Sciatic nerve (tissue), 2 donors: ENCODE data around the gene MPPED2. TPM values are rescaled to one million over a fixed set of nuclear protein-coding genes. Genes with fewer than 3 reads are reported as not detected.

Experiments used
- ATAC-seq: fragments of 200-7000 bp; cut with Tn5 transposase; one replicate; pipeline ENCODE4 v1.9.1; 2020; ENCODE audit warnings: mild to moderate bottlenecking, moderate library complexity
- DNase-seq: peaks from one replicate; pipeline ENCODE4 v3.0.0-alpha.2; 2020; ENCODE audit warnings: low spot score
- intact Hi-C: fragments of 100-400 bp; cut with DNase I; formaldehyde crosslinking; loops from one replicate; pipeline ENCODE4 v1.14.2; 2022
- total RNA-seq: library from RNA; stranded (reverse); fragmentation: NEBNext Ultra II Directional; extraction: Animal tissue kit (Norgen Biotek cat#: 25700); gene quantifications from one replicate; pipeline ENCODE4 v1.2.1, GENCODE V29; 2021
- donor health status: DM: no; HTN: no; CAD: no.
- donor health status: DM: no; HTN: no; CAD: no.

Gene MPPED2
- total RNA-seq, 1 donor from 2014 or later = 8.0 TPM

GRCh38 chr11:30545507-30545906, 40.6 kb downstream of the MPPED2 start:
- DNase-seq (no peak), ATAC-seq (peak; percentile 70)
- intact Hi-C loops = no loop called here

DNA sequence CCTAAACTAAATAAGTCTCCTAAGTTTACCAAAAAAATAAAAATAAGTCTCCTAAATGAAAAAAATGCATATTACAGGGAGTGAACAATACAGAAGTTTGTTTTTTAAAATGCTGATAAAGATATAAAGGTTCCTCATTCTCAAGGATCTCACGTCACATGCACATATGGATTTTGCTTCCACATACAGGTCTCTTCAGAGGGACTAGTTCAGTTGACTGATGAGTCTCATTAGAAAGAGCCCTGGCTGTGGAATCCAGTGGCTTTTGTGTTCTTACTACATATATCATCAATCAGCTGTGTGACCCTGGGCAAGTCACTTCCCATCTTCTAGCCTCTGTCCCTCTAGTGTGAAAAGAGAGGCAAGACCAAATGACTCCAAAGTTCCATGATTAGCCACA, 43.1 kb downstream of the MPPED2 start:
- intact Hi-C loops = no loop called here
- DNase-seq = no peak
- ATAC-seq = no peak

GRCh38 chr11:30540781-30541180, 45.4 kb downstream of the MPPED2 start:
- intact Hi-C loops = no loop called here
- no peak for ATAC-seq

GRCh38 chr11:30538251-30538650, 47.9 kb downstream of the MPPED2 start:
- intact Hi-C loops = no loop called here
- no peak for ATAC-seq

More at GRCh38 chr11:30540781-30541180, 45.4 kb downstream of the MPPED2 start:
- no peak for DNase-seq

DNA sequence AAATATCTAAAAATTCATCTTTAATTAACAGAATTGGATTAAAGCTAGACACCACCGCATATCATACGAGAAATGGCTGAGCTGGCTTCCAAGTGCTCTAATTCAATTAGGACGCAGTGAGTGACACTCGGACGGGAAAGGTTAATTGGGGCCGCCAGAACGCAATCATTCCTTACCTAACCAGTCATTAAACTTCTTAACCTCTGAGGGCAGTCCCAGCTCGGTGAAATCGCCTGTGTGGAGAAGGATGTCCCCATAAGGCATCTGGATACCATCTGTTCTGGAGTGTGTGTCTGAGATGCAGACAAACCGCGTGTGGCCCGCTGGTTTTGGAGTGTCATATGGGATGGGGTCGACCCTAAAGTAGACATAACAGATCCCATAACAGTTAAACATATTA, 50.3 kb downstream of the MPPED2 start:
- intact Hi-C loops = no loop called here
- no peak for ATAC-seq
- DNase-seq = no peak

More at GRCh38 chr11:30538251-30538650, 47.9 kb downstream of the MPPED2 start:
- DNase-seq = no peak

DNA sequence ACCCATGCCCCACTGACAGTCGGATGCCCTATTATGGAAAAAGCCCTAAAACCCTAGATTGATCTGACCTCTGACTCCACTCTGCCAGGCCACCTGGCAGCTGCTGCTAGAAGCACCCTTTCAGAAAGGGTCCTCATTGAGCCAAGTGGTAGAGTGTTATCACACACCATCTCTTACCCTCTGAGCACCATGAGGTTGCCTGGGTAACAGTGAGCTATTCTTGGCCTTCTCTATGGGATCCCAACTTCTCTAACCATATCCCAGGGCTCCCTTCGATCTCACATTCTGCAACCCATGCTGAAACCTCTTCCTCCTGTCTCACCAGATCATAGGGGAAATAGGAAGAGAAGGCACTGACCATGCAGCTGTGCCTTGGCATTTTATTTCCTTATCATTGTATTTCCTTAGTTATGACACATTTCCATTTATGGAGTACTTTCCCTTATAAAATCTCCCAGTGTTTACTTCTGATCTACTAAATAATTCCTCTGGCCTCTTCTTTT, 52.7 kb downstream of the MPPED2 start:
- ATAC-seq (no peak), DNase-seq (no peak)
- intact Hi-C loops = no loop called here

GRCh38 chr11:30527566-30527965, 58.6 kb downstream of the MPPED2 start:
- intact Hi-C loops = no loop called here
- DNase-seq (no peak), ATAC-seq (no peak)

DNA sequence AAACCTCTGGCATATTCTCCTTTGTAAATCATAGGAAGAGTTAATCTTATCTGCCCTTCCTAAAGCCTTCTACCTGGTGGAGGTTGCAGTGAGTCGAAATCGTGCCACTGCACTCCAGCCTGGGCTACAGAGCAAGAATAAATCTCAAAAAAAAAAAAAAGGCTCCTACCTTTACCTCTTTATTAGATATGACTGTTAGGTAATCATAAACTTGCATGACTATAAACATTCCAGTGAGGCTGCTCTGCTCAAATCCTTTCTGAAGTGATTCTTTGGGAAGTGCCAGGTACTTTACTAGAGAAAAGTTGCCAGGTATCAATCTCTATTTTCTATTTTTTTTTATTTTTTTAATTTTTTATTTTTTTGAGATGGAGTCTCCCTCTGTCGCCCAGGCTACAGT, 59.6 kb downstream of the MPPED2 start:
- ATAC-seq (no peak), DNase-seq (no peak)
- intact Hi-C loops = loop anchor here (1.0 kb wide), 1 partner anchor 26 kb away; no protein-coding TSS in a partner anchor

DNA sequence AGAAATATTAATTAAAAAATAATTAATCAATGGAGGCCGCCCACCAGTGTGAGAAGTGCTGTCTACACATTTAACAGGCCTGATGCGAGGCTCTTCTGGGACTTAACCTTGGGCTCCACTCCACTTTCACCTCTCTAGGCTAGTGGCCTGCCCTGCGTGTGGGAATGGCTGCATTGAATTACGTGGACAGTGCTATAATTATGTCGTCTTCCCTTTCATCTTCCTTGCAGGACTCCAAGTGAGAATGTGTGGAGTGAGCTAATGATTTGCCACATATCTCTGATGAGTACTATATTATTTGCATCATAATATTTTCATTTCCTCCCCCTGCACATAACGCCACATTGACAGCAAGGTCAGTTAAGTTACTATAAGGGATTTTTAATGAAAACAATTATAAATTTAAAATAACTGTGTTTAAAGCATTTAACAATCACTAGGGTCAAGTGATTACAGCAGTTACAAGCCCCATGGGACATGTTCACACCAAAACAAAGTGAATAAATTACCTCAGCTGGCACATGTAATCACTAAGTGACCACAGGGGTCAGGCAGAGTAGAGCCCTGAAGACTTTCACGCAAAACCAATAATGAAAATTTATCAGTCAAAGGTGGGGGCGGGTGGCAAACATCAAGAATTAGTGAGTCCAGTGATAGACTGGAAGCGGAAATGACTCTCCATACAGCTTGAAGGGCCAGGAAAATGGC, 63.5 kb downstream of the MPPED2 start:
- DNase-seq (no peak), ATAC-seq (no peak)
- intact Hi-C loops = no loop called here

- intact Hi-C loops = no loop called here
- ATAC-seq (no peak), DNase-seq (no peak)
These were observed 64.7 kb downstream of the MPPED2 start for GRCh38 chr11:30521297-30522071.

- intact Hi-C loops = loop anchor here (5.0 kb wide), 1 partner anchor 836 kb away; no protein-coding TSS in a partner anchor
- no peak for DNase-seq
These were observed 73.1 kb downstream of the MPPED2 start for GRCh38 chr11:30513087-30513486.

GRCh38 chr11:30511408-30511807, 74.7 kb downstream of the MPPED2 start:
- ATAC-seq = no peak
- intact Hi-C loops = loop anchor here (5.0 kb wide), 1 partner anchor 834 kb away; no protein-coding TSS in a partner anchor

More at GRCh38 chr11:30513087-30513486, 73.1 kb downstream of the MPPED2 start:
- ATAC-seq = no peak

GRCh38 chr11:30510750-30511149, 75.4 kb downstream of the MPPED2 start:
- DNase-seq = no peak
- ATAC-seq = no peak
- intact Hi-C loops = loop anchor here (5.0 kb wide), 1 partner anchor 833 kb away; no protein-coding TSS in a partner anchor

More at GRCh38 chr11:30511408-30511807, 74.7 kb downstream of the MPPED2 start:
- DNase-seq = no peak

DNA sequence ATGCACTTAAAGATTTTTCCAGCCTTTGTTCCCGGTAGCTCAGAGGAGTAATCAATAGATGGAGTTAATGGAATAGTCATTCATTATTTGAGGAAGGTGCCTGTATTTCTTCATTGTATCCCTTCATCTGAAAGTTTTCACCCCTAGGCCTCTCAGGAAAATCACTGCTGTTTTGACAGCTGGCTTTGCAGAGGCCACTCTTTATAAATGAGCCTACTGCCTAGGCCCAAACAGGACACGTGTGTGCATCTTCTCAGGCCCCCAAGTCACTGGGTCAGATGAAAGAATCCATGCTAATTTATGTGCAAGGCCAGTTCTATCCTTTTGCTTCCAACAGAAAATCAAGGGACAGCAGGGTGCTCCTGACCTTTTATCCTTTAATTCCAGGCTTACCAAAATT, 76.8 kb downstream of the MPPED2 start:
- no peak for ATAC-seq
- DNase-seq = no peak
- intact Hi-C loops = no loop called here

DNA sequence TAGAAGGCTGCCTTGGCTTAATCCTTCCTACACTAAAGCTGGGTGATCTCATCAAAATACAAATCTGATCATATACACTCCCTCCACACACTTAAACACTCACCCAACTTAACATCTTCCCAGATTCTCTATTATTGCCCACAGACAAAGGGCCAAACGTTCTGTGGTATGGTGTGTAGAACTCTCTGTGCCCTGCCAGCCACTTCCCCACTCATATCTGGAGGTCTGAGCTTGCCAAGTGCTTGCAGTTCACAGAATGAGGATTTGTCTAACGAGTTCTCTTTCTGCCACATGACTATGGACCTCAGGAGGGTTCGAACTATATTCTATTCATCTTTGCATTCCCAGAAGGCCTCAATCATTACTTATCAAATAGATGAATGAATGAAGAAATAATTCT, 77.6 kb downstream of the MPPED2 start:
- intact Hi-C loops = no loop called here
- DNase-seq (no peak), ATAC-seq (no peak)

DNA sequence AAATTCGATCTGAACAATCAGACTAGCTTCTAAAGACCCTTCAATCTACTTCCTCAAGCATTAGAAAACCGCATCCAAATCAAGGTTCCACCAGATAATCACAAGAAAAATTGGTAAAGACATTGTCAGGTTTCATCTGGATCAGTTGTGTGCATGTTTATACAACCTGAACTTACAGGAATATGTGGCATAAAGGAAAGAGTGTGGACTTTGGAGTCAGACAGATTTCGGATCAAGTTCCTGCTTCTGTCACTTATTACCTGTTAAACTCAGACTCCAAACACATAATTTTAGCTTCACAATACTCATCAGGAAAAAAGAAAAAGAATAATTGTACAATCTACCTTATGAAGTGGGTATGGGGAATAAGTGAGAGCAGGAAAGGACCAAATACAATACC, 80.5 kb downstream of the MPPED2 start:
- DNase-seq = no peak
- ATAC-seq = no peak
- intact Hi-C loops = no loop called here

DNA sequence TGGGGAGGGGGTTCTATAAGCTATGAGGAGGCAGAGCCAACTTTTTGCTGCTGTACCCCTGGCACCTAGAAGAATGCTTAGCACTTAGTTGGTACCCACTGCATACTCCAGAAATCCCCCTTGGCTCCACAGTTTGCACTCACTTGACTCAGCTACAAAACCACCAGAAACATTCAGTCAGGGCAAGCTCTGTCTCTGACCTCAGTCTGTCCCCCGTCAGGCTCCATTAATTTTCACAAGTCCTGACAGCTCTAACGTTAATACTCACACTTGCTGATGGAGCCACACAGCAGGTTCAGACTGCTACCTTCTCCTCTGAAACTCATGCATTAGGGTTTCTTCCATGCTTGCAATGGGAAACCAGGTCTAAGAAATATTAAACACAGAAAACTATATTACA, 81.7 kb downstream of the MPPED2 start:
- intact Hi-C loops = no loop called here
- DNase-seq = no peak
- no peak for ATAC-seq

GRCh38 chr11:30503156-30503555, 83.0 kb downstream of the MPPED2 start:
- no peak for DNase-seq
- no peak for ATAC-seq
- intact Hi-C loops = no loop called here

DNA sequence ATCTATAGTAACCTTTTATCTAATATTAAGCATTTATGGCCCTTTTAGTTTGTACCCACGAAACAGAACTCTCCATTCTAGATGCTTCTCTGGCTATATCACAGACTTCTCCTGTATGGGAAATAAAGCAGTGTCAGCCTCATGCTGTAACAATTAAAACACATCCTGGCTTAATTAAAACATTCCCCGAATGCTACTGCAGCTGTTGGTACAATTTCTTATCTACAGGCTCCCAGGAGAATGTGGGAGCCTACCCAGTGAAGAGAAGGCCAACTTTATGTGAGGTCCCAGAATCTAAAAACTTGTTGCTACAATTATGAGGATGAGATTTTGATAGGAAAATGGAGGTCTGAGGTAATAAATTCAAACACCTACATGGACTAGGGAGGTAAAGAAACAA, 83.8 kb downstream of the MPPED2 start:
- no peak for DNase-seq
- no peak for ATAC-seq
- intact Hi-C loops = no loop called here

DNA sequence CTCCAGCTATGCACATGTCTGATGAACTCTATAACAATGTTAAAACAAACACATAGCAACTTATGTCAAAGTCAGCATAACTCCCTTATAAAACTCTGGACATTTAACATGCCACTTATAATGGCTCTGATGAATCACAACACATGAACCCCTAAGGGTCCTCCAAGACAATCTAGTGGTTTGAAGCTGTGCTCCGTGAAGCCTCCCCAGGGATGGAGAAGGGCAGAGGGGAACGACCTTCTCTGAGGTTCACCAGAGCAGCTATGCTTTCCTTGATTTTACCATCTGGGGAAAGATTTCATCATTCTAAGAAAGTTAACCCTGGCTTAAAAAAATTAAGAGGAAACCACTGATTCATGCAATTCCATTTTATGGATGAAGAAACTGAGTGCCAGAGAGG, 84.4 kb downstream of the MPPED2 start:
- no peak for DNase-seq
- intact Hi-C loops = no loop called here
- peak; percentile 52 for ATAC-seq
